SIG-M5 treated with dmso at 0.1 percent for 504 hours (cell line): ENCODE measurements around the gene MEAK7.

Experiments
- DNase-seq: peaks from one replicate; lab custom pipeline; 2025; ENCODE audit not compliant: unreplicated experiment; lab: John Stamatoyannopoulos, UW

Gene MEAK7, protein sequence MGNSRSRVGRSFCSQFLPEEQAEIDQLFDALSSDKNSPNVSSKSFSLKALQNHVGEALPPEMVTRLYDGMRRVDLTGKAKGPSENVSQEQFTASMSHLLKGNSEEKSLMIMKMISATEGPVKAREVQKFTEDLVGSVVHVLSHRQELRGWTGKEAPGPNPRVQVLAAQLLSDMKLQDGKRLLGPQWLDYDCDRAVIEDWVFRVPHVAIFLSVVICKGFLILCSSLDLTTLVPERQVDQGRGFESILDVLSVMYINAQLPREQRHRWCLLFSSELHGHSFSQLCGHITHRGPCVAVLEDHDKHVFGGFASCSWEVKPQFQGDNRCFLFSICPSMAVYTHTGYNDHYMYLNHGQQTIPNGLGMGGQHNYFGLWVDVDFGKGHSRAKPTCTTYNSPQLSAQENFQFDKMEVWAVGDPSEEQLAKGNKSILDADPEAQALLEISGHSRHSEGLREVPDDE

DNA sequence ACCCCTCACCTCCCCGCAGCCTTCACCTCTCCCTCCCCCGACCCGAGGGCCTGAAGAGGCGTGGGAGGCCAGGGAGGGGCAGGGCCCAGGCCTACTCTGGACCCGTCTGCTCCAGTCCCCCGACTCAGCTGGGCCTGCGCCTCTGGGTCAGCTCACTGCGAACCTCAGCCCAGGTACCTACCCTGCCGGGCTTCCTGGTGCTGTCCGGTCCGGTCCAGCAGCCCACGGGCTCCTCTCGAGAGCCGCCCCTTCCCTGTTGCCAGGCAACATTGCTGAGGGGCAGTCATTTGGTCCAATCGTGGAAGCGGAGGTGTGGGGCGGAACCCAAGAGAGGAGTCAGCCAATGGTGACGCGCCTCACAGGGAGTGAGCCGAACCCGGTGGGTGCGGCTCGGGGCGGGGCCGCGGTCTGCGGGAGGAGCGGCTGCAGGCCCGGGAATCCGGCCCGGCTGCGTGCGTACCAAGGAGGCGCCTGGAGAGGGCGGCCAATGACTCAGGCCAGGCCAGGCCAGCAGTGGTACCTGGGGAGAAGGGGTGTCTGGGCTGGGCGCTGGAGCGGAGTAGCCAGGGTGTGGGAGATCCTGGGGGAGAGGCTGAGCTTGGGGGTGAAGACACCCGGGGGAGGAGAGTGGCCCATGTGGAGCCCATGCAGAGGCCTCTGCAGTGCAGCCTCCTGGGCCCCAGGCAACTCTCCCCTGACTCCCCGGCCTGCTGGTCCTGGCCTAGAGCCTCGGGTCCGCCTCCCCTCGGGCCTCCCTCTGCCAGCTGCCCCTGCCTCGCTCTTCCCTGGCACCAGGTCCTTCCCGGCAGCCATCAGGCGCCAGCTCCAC is at the start of gene MEAK7:
Gene MEAK7 (minus strand): TSS at position 240 of the 829 bp plus-strand sequence. CDS start 6,573 bp downstream, outside the sequence.
- peak; percentile 93 for DNase-seq

DNA sequence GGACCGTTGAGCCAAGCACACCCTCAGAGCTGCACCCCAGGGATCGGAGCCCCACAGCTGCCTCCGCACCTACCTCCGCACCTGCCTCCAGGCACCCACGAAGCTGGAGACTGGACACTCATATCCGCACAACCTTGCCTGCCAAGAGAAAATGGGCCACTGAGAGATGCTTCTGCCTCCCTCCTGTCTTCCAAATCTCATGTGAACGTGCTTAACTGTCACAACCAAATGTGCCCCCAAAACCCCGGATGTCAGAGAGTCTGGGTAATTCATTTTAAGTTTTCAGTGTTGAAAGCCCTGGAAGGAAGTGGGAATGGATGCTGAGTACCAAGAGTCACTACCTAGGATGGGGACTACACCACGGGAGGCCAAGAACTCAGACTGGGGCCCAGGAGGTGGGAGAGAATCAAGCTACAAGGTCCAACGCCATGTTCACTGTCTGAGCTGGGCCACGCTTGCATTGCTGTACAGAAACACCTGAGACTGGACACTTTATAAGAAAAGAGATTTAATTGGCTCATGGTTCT is 49.5 kb upstream of the MEAK7 start:
- DNase-seq = no peak

DNA sequence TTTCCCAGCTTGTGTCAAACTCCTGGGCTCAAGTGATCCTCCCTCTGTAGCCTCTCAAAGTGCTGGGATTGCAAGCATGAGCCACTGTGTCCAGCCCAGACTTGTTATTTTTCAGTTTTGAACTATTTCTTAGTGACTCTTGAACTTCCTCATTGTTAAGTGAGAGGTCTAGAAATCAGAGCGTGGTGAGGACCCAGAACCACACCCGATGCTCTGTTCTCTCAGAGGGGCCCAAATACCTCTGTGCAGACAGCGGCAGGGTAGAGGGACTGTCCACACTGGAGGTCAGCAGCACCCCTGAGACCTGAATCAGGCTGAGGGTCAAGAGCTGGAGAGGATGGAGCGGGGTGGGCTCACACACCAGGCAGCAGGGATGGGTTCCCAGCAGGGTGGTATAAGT is 47.7 kb upstream of the MEAK7 start:
- DNase-seq = no peak

DNA sequence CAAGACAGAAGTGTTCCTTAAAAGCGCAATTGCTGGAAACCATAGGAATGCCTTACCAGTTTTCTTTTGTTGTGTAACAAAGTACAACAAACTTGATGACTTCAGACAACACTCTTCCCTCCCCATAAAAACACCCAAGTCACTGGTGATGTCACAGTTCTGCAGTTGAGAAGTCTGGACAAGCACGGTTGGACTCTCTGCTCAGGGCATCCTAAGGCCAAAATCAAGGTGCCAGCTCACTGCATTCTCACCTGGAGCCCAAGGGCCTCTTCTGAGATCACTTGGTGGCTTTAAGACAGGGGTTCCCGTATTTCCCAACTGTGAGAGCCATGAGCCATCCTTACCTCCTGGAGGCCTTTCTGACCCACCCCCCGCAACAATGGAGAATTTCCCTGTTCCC is 45.6 kb upstream of the MEAK7 start:
- DNase-seq = no peak

DNA sequence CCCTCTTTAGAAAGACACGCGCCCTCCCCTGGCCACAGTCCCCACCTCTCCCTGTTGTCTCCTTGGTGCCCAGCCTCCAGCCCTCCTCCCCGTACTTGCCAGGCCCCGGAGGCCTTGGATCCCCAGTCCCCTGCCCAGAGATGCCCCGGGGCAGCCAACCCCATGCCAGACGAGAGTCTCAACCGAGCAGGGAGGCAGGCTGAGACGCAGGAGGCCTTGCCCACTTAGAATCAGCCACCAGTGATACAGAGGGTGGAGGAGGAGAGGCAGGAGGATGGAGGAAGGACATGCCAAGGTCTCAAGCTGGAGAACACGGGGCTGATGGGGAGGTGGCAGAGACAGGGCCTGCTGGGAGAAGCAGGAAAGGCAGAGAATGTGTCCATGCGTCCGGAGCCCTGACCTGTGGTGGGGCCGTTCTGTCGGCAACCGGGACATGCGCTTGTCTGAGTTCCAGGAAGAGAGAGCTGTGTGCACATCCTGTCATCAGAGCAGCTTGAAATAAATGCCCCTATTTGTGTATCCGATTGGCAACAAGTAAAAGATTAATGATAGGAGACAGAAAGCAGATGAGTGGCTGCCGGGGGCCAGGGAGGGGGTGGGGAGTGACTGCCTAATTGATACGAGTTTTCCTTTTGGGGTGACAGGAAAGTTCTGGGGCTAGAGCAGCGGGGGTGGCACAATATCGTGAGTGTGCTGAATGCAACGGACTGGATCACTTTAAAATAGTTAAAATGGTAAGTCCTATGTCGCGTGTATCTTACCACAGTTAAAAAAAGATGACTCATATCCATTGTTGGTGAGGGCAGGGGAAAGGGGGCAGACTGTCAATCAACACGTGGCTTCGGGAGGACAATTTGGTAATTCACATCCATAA is 44.7 kb upstream of the MEAK7 start:
- DNase-seq = no peak

DNA sequence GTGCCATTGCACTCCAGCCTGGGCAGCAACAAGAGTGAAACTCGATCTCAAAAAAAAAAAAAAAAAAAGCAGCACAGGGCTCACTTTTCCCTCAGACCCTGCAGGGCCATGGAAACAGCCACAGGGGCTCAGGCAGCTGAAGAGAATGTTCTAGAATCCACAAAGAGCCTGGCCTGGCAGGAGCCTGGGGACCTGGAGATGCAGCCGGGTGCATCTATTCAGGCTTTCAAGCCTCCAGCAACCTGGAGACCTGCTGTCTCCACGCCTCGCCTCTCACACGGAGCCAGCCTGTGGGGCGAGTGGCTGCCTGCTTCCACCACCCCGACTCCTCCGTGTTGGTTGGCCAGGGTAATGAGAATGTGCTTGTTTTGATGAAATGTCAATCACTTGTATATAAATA is 44.0 kb upstream of the MEAK7 start:
- no peak for DNase-seq

DNA sequence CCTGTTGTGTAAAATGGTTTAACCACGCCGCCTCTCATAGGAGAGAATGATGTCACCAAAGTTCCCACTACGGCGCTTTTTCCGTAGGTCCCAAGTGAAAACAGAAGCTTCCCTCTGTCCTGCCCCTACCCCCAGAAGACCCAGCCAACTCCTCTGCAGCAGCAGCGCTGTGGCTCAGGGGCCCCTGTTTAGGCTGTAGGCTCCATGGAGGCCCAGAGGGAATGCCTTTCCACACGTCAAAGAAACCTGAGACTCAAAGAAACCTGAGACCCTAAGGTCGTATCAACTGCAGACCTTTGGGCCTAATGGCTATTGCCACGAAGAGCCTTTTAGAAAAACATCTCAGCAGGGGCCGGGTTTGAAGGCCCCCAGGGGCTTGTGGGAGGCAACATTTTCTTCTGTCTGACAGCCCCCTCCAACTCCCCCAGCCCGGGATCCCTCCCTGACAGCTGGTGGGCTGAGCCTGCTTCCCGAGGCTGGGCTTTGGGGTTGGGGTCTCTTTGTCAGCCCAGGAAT is 43.1 kb upstream of the MEAK7 start:
- DNase-seq = no peak

DNA sequence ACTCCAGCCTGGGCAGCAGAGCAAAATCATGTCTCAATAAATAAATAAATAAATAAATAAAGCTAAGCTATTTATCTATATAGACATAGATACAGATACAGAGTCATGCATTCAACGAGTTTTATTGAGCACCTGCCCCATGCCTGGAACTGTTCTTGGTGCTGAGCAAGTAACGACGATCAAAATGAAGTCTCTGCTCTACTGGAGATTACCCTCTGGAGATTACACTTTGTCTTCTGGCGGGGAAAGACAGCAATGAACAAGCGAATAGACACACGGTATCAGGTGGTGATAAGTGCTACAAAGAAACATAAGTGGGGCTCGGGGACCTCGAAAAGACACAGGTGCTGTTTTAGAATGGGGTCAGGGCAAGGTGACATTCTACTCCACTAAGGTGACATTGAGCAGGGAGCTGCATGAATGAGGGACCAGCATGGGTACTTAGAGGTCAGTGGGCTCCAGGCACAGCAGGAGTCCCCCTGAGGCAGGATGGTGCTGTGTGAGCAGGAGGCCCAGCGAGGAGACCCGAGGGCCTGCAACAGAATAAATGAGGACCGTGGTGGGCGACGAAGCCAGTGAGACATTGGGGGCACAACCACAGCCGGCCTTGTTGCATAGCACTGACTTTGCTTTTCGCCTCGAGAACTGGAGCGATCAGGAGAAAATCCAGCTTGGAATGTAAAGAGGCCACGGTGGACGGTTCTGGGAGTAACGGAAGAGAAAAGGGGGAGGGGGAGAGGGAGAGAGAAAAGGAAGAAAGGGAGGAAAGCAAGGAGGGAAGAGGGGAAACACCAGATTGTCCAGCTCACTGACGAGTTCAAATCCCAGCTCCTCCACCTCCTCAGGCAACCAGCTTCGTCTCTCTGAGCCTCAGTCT is 42.4 kb upstream of the MEAK7 start:
- no peak for DNase-seq

DNA sequence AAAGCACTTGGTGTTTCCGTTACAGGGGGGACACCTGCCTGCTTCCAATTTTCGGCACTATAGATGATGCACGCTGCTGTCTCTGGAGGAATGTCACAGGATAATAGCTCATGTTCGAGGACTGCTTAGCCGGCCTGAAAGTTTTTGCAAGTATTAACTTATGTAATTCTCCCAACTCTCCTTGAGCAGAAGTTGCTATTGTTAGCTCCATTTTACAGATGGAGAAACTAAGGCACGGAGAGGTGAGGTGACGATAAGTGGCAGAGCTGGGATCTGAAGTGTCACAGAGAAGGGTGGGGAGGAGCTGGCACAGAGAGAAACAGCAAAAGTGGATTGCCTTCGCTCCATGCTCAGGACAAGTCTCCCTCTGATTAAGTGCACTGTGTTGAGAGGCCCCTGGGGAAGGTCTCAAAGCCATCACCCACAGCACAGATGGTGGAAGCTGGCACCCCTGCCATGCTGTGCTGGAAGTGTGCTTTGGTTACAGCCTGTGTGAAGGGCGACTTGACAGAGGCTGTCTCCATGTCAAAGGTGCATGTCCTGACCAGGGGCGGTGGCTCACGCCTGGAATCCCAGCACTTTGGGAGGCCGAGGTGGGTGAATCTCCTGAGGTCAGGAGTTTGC is 40.8 kb upstream of the MEAK7 start:
- DNase-seq = no peak

DNA sequence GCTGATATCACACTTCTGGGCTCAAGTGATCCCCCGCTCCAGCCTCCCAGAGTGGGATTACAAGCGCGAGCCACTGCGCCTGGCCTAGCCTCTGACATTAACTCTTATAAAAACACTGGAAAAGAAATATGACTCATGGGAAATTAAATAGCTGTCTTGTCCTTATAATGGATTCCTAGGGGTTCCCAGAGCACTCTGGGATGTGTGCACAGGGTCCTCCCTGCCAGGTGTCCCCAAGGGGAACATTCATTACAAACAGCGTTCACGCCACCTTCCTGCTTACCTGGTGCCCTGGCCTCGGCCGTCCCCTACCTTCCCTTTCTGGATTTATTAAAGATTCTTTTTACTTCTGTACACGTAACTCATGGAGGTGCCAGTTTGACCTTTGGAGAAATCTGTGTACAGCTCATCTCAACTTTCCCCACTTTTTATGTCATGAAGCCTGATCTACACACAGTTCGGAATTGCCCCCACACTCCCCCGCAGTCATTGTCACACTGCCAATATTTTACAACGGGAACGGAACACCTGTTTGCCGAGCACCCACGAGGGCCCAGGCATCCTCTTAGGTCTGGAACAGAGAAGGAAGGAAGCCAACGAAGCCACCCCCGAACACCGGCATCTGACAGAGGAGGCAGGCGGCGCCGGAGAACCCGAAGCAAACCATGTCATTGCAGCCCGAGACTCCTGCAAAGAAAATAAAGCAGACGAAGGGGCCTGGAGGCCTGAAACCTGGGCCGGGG is 39.7 kb upstream of the MEAK7 start:
- no peak for DNase-seq

DNA sequence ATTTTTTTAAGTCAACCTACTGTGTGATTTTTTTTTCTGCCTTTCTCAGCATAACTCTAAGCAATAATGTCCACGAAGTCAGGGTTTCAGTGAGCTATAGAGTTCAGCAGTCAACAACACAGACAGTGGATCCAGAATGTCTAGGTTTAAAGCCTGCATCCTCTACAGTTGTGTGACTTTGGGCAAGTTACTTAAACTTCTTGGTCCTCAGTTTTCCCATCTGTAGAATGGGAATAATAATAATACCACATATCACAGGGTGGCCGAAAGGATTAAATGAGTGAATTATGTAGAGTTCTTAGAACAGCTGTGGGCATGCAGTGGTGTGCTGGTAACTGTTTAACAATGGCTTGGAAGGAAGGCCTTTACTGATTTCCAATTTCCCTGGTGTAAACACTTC is 38.8 kb upstream of the MEAK7 start:
- DNase-seq = no peak

DNA sequence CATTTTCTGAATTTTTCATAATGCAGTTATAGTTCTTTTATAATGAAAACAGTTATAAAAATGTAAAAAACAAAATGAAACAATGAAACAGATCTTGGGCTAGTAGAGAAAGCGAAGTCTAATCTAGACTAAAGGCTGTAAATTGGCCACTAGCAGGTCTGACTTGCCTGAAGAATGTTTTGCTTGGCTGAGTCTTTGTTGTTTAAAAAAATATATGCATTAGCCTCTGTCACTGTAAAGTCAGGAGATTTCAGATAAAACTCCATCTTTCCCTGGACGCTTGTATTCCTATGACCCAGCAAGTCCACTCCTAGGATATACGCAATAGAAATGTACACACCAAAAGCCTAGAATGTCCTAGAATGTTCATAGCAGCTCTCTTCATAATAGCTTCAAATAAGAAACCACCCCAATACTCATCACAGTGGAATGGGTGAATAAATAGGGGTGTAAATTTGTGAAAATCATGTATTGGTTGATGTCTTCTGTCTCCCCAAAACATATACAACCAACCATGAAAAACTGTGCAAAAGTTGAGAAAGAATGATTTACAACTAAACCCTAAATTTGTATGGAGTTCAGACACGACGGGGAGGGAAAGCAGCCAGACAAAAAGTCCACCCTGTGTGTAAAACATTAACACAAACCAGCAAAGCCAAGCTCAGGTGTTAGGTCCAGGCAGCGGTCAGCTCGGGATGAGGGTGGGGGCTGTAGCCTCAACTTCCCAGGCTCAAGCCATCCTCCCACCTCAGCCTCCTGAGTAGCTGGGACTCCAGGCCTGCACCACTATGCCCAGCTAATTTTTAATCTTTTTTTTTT is 37.7 kb upstream of the MEAK7 start:
- no peak for DNase-seq

DNA sequence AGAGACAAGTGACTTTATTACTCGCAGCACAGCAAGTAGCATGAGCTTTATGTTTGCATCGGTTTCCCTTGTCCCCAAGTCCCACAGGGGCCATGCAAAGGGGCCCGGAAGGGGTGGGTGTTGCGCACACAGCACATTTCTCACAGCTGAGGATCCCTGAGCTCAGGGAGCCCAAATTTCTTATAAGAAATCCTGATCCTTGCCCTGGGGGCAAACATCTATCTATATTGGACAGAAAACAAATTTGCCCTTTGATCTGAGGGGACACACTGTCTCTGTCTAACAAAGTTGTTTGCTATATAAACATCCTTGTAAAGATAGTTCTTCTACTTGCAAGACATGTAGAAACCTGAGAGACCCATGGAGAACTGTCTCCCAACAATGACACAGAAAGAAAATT is 35.7 kb upstream of the MEAK7 start:
- no peak for DNase-seq

DNA sequence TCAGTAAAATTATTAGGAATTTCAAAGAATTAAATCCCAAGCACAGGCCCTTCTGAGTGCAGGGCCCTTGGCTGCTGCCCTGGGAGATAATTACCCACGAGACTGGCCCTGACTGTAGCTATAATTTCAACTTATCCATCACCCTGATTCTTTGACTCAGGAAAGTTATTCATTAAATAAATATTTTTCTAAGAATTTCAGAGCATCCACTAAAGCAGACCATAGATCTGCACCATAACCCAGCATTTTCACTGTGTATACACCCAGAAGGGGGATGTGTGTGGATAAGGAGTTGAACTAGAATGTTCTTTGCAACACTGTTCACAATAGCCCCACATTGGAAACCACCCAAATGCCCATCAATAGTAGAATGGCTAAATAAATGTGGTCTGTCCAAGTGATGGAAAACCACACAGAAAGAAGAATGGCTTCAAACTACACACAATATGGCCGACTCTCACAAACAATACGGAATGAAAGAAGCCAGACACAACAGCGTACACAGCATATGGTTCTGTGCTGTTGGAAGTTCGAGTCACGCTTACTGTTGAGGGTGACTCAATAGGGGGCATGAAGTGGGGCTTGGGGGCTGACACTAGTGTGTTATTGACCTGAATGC is 33.9 kb upstream of the MEAK7 start:
- no peak for DNase-seq

DNA sequence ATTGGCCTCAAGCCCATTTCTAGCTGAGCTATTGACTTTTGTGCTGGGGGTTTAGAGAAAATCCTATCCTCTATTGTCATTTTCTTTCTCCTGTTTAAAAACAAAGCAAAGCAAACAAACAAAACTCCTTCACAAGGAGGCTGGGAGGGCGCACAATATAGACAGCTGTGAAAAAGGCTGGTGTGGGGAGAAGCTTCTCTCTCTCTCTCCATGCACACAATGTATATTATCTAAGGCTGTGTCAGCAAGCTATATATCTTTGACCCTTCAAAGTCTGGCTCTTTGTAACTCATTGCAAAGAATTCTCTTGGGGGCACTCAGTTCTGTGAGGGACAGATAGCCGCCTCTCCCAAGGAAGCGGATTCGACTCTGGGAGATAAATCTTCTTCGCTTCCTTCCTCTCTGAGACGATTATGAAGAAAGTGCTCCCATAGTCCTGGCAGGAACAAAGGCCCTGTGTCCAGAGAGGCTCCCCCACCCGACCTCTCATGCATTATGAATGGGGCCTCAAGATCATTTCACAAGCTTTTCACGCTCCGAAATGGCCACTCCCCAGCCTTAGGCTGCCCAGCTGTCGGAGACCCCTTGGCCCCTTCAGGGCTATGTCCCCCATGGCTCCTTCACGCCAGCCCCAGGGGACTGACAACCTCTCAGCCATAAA is 33.2 kb upstream of the MEAK7 start:
- no peak for DNase-seq

DNA sequence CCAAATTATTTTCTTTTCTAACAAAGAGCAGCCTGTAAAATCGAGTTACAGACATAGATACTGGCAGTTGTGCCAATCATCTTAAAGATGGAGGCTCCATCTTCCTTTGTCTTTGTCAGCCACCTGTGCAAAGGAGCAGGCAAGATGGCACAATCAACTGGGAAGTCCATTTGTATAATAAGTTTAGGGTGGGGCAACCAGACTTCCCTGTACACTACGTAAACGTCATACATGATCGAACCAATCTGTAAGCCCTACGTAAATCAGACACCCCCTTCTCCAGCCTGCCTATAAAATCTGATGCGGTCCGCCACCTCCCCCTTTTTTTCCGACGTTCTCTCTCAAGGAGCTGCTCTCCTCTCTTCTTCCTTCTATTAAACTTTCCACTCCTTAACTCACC is 31.4 kb upstream of the MEAK7 start:
- no peak for DNase-seq

DNA sequence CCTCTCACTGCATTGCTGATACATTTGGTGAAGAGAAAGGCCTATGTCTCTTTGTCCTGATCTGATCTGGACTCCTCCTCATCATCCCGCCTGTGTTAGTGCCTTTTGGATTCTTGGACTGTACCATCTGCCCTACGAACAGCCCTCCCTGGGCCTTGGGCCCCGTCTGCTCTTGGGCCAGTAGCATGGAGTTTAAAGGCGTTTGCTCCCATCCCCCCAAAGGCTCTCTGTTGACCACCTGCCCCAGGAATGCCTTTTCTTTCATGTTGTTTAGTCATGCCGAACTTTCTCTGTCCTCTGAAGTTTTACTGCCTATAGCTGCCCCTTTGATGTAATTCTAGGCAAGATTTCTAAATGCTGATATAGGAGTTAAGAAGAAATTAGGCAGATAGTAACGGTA is 30.9 kb upstream of the MEAK7 start:
- DNase-seq = no peak
